SH-SY5Y (cell line): ENCODE measurements around the gene ST3GAL3.

Source experiments
- GATA2 ChIP-seq: IDR thresholded peaks from 2 replicates; pipeline ENCODE4 v1.6.1; 2011; ENCODE audit warnings: mild to moderate bottlenecking, low read depth, low read length
- GATA3 ChIP-seq: IDR thresholded peaks from 2 replicates; pipeline ENCODE4 v1.6.1; 2011; ENCODE audit warnings: low read depth, mild to moderate bottlenecking, low read length, moderate library complexity

- no peak for TF ChIP-seq GATA2
- TF ChIP-seq GATA3: no peak
Measured at GRCh38 chr1:43925846-43926245, 218.5 kb downstream of the ST3GAL3 start.
